ENCODE results near the gene CDS2.

The CDS2 gene

GRCh38 chr20:5127859-5128424 lies 1.1 kb downstream of the CDS2 start:
- DNase-seq (ENCODE audit: extremely low read depth, low read depth) = no peak
- TF ChIP-seq CTCF (IDR thresholded peaks at IDR 0.05; ENCODE audit: low read depth, low read length, missing control alignments) = no peak
- peak overlapping the region; percentile 81 for H3K4me3 ChIP-seq (replicated peaks; ENCODE audit: low read depth, low read length)

- DNase-seq (ENCODE audit: extremely low read depth, low read depth) = no peak
- no peak overlapping the region for H3K4me3 ChIP-seq (replicated peaks; ENCODE audit: low read depth, low read length)
- no peak for TF ChIP-seq CTCF (IDR thresholded peaks at IDR 0.05; ENCODE audit: low read depth, low read length, missing control alignments)
Observed at GRCh38 chr20:5128886-5129285, 2.1 kb downstream of the CDS2 start.

- no peak for DNase-seq (ENCODE audit: extremely low read depth, low read depth)
- no peak for TF ChIP-seq CTCF (IDR thresholded peaks at IDR 0.05; ENCODE audit: low read depth, low read length, missing control alignments)
- H3K4me3 ChIP-seq (replicated peaks; ENCODE audit: low read depth, low read length) = no peak overlapping the region
Observed at GRCh38 chr20:5131502-5131901, 4.7 kb downstream of the CDS2 start.

- no peak for DNase-seq (ENCODE audit: extremely low read depth, low read depth)
- H3K4me3 ChIP-seq (replicated peaks; ENCODE audit: low read depth, low read length) = no peak overlapping the region
- no peak for TF ChIP-seq CTCF (IDR thresholded peaks at IDR 0.05; ENCODE audit: low read depth, low read length, missing control alignments)
Observed at GRCh38 chr20:5133998-5134397, 7.2 kb downstream of the CDS2 start.

GRCh38 chr20:5135363-5136012 lies 8.7 kb downstream of the CDS2 start:
- no peak overlapping the region for H3K4me3 ChIP-seq (replicated peaks; ENCODE audit: low read depth, low read length)
- no peak for TF ChIP-seq CTCF (IDR thresholded peaks at IDR 0.05; ENCODE audit: low read depth, low read length, missing control alignments)
- DNase-seq (ENCODE audit: extremely low read depth, low read depth) = no peak

- no peak overlapping the region for H3K4me3 ChIP-seq (replicated peaks; ENCODE audit: low read depth, low read length)
- DNase-seq (ENCODE audit: extremely low read depth, low read depth) = no peak
- no peak for TF ChIP-seq CTCF (IDR thresholded peaks at IDR 0.05; ENCODE audit: low read depth, low read length, missing control alignments)
Observed at GRCh38 chr20:5136096-5136495, 9.3 kb downstream of the CDS2 start.

GRCh38 chr20:5140195-5140594 lies 13.4 kb downstream of the CDS2 start:
- no peak for DNase-seq (ENCODE audit: extremely low read depth, low read depth)
- TF ChIP-seq CTCF (IDR thresholded peaks at IDR 0.05; ENCODE audit: low read depth, low read length, missing control alignments) = no peak
- H3K4me3 ChIP-seq (replicated peaks; ENCODE audit: low read depth, low read length) = no peak overlapping the region
